HG02938 (cell line): ENCODE results near the gene CCNE1.
"Not testable (repeated sequence)": the region's sequence is repeated elsewhere in the genome, so short reads cannot be mapped to it uniquely, and the experiment has no call there.

Source experiments
- ATAC-seq: cut with Tn5 transposase; IDR thresholded peaks from one replicate; pipeline ENCODE4 v1.9.1; 2021; ENCODE audit warnings: mild to moderate bottlenecking, moderate library complexity; ENCODE audit not compliant: unreplicated experiment

Gene CCNE1

GRCh38 chr19:29785955-29786589 is 25.7 kb upstream of the CCNE1 start:
- ATAC-seq, result no peak

- ATAC-seq, result no peak
Observed at GRCh38 chr19:29787281-29787680, 24.5 kb upstream of the CCNE1 start.

GRCh38 chr19:29789007-29789406 is 22.8 kb upstream of the CCNE1 start:
- no peak for ATAC-seq

GRCh38 chr19:29793116-29793727 is 18.6 kb upstream of the CCNE1 start:
- no peak for ATAC-seq

- not testable (repeated sequence) for ATAC-seq
Observed at GRCh38 chr19:29794490-29794889, 17.3 kb upstream of the CCNE1 start.

- ATAC-seq, result no peak
Observed at GRCh38 chr19:29795461-29796172, 16.2 kb upstream of the CCNE1 start.

GRCh38 chr19:29796173-29796573 is 15.6 kb upstream of the CCNE1 start:
- no peak for ATAC-seq

- ATAC-seq, result no peak
Observed at GRCh38 chr19:29798774-29799497, 12.9 kb upstream of the CCNE1 start.

- ATAC-seq, result no peak
Observed at GRCh38 chr19:29800100-29800825, 11.5 kb upstream of the CCNE1 start.

- ATAC-seq, result not testable (repeated sequence)
Observed at GRCh38 chr19:29803951-29804350, 7.8 kb upstream of the CCNE1 start.

GRCh38 chr19:29804493-29804892 is 7.3 kb upstream of the CCNE1 start:
- ATAC-seq, result peak; percentile 89

- ATAC-seq, result no peak
Observed at GRCh38 chr19:29805031-29805965, 6.5 kb upstream of the CCNE1 start.

GRCh38 chr19:29806098-29806866 is 5.5 kb upstream of the CCNE1 start:
- ATAC-seq, result no peak

- no peak for ATAC-seq
Observed at GRCh38 chr19:29807178-29807577, 4.6 kb upstream of the CCNE1 start.

- no peak for ATAC-seq
Observed at GRCh38 chr19:29807870-29808405, 3.9 kb upstream of the CCNE1 start.

- ATAC-seq, result no peak
Observed at GRCh38 chr19:29809795-29810503, 1.8 kb upstream of the CCNE1 start.

GRCh38 chr19:29810504-29810871 is 1.3 kb upstream of the CCNE1 start:
- ATAC-seq, result no peak
